ENCODE results near the gene DNAH17.

- TF ChIP-seq ZNF558 (tag by site-specific recombination; IDR thresholded peaks at IDR 0.05) = no peak
- TF ChIP-seq, protein P1, sequence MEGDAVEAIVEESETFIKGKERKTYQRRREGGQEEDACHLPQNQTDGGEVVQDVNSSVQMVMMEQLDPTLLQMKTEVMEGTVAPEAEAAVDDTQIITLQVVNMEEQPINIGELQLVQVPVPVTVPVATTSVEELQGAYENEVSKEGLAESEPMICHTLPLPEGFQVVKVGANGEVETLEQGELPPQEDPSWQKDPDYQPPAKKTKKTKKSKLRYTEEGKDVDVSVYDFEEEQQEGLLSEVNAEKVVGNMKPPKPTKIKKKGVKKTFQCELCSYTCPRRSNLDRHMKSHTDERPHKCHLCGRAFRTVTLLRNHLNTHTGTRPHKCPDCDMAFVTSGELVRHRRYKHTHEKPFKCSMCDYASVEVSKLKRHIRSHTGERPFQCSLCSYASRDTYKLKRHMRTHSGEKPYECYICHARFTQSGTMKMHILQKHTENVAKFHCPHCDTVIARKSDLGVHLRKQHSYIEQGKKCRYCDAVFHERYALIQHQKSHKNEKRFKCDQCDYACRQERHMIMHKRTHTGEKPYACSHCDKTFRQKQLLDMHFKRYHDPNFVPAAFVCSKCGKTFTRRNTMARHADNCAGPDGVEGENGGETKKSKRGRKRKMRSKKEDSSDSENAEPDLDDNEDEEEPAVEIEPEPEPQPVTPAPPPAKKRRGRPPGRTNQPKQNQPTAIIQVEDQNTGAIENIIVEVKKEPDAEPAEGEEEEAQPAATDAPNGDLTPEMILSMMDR (tag by site-specific recombination; IDR thresholded peaks at IDR 0.05) = no peak
- TF ChIP-seq ZNF24 (tag by site-specific recombination; IDR thresholded peaks at IDR 0.05) = no peak
- no peak for TF ChIP-seq ZNF274 (IDR thresholded peaks at IDR 0.05; ENCODE audit: low read length)
- TF ChIP-seq ZNF274 (tag by site-specific recombination; IDR thresholded peaks at IDR 0.05; ENCODE audit: borderline replicate concordance) = no peak
- no peak for TF ChIP-seq ZBTB10 (tag by site-specific recombination; IDR thresholded peaks at IDR 0.05)
- TF ChIP-seq, protein P2, sequence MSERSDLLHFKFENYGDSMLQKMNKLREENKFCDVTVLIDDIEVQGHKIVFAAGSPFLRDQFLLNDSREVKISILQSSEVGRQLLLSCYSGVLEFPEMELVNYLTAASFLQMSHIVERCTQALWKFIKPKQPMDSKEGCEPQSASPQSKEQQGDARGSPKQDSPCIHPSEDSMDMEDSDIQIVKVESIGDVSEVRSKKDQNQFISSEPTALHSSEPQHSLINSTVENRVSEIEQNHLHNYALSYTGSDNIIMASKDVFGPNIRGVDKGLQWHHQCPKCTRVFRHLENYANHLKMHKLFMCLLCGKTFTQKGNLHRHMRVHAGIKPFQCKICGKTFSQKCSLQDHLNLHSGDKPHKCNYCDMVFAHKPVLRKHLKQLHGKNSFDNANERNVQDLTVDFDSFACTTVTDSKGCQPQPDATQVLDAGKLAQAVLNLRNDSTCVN (tag by site-specific recombination; optimal IDR thresholded peaks at IDR 0.05) = no peak
These were observed 105.6 kb downstream of the DNAH17 start for GRCh38 chr17:78471635-78472034.

Data from HEK293 (cell line).